Adrenal gland (tissue), 5 donors: ENCODE results near the gene GGTA1.

Source experiments
- POLR2A ChIP-seq, 2 donors: fragments of 450-650 bp; IDR thresholded peaks; one replicate each; pipeline ENCODE4 v1.6.1; 2017; ENCODE audit warnings: antibody characterized with exemption in 2 of 2, mild to moderate bottlenecking in 2 of 2, moderate library complexity in 1 of 2
- TF ChIP-seq, protein P1 (sequence below), 6 experiments: fragments of 450-650 bp in 4 of 6; fragments of 200-600 bp in 2 of 6; sonication (generic) in 1 of 6; IDR thresholded peaks; 1 replicate in 5 of 6; 2 replicates in 1 of 6; pipeline versions ENCODE4 v1.5.1 to v1.8.0; 2016 to 2021; ENCODE audit warnings: antibody characterized with exemption in 6 of 6, mild to moderate bottlenecking in 2 of 6, moderate library complexity in 1 of 6
- donor health status: DM: no; HTN: no; CAD: no.

DNA sequence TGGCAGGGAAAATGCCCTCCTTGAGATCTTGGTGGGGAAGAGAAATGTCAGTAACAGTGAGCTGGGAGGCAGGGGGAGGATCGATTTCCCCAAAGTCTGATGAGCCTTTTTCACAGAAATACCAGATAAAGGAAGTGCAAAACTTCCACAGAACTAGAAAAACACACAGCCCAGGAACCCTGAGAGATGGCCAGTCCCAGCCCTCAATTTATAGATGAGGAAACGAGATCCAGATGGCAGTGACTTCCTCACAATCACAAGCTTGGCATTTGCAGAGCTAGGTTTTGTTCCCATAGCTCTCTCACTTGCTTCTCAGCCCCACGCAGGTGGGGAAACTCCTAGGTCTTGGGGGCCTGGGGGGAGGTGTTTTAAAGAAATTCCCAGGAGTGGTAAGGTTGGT, 3.8 kb upstream of the GGTA1 start:
- TF ChIP-seq, protein P1, sequence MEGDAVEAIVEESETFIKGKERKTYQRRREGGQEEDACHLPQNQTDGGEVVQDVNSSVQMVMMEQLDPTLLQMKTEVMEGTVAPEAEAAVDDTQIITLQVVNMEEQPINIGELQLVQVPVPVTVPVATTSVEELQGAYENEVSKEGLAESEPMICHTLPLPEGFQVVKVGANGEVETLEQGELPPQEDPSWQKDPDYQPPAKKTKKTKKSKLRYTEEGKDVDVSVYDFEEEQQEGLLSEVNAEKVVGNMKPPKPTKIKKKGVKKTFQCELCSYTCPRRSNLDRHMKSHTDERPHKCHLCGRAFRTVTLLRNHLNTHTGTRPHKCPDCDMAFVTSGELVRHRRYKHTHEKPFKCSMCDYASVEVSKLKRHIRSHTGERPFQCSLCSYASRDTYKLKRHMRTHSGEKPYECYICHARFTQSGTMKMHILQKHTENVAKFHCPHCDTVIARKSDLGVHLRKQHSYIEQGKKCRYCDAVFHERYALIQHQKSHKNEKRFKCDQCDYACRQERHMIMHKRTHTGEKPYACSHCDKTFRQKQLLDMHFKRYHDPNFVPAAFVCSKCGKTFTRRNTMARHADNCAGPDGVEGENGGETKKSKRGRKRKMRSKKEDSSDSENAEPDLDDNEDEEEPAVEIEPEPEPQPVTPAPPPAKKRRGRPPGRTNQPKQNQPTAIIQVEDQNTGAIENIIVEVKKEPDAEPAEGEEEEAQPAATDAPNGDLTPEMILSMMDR (IDR thresholded peaks at IDR 0.05): no peak
- no peak for TF ChIP-seq POLR2A (IDR thresholded peaks at IDR 0.05)
